Inflammatory macrophage treated with lipopolysaccharide for 4 hours (primary cell): ENCODE measurements around the gene TRMT1.
A peak's percentile ranks its signal among the peaks of the same experiment; 100 is the strongest.

Source experiments
- DNase-seq: peaks from one replicate; pipeline ENCODE4 v3.0.0-alpha.2; 2020

TRMT1 gene

DNA sequence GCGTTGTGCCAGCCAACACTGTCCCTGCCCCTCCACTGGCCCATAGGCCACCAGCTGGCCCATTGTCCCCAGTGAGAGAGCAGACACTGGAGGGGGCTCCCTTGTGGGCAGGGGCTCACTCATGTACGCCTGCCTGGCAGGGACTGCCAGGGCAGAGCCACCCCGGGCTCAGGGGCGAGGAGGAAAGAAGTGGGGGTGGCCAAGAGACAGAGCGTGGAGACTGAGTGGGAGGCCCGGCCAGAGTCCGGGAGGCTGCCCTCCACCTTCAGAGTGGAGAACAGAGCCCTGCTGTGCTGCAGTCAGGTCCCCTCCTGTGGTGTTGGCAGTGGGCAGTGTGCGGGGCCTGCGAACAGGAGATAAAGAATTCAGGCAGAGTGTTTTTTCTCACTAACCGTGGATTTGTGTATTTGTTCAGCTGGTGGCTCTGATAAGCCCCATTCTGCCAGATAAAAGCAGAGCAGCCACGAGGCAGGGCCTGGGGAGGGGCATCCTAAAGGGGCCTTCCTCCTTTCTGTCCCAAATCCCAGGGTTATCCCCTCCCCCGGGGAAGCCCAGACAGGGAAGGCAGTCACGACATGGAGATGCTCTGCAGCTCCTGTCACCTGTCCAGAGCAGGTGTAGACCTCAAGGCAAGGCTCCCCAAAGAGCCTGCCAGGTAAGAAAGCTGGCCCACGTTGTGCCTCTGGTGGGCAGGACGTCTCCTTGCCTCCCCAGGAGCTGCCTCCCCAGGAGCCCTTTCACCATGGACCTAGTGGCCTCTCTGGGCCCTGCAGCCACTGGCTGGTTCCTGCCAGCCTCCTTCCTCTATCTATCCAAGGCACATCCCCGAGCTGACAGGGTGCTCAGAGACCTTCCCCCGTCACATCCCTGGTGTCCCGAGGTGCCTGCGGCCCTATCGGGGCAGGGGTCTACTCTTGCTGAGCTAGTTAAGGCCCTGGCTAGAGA lies 46.9 kb downstream of the TRMT1 start:
- no peak for DNase-seq

DNA sequence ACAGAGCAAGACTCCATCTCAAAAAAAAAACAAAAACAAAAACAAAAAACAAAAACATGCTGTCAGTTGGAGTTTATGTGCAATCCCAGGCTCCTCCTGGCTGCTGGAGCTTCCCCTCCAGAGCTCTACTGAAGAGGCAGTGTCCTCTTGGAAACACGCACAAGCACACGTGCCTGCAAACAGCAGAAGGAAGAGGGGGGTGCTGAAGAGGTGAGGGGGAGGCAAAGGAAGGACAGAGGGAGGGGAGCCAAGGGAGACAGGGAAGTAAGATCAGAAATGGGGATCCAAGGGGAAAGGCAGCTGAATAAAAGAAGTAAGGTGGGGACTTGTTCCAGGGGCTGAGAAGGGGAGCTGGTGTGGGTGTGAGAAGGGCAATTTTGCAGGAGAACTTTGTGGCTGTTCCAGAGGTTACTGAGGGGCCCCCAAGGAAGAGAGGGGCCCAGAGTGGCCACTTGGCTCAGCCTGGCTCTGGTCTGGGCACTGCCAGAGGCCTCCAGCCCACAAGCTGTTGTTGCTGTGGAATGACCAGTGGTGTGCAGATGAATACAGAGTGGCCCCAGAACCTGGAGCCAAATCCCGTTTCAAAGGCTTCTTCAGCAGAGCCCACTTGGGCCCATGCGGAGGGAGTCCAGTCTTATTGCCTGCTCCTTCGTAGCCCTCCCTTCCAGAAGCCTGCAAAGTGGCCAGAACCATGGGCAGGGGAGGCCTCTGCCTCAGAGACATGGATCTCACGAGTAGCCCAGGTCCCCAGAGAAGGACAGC lies 48.3 kb downstream of the TRMT1 start:
- DNase-seq: no peak

DNA sequence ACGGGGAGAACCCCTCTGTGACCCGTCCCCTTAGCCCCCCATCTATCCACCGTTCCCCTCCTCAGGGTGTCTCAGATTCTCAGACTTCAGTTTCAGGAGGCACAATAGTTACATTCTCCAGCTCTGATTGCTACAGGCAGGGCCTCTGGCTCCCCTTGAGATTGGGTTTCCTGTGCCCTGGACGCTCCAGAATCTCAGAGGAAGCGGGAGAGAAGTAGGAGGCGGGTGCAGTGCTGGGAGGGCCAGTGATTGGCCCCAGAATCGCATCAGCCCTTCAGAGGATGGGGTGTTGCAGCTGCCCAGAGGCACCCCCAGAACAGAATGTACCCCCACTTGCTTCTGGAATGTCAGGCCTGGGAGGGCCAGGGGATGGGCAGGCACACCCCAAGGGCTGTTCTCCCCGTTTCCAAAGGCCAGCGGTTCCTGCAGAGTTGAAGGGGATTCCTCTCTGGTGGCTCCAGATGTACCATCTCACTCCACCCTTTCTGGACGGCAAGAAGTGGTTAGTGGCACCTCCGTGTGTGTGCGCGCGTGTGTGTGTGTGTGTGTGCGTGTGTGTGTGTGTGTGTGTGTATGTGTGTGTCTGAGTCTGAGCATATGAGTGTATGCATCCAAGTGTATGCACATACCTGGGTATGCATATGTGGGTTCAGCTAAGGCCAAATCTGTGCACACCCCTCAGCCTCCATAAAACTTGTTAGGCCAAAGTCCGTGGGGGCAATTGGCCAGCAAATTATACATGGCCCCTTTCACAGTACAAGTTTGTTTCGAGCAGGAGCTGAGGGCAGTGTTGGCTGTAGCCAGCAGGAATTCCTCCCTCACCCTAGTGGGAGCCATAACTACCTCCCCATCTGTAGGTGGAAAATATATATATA lies 49.4 kb downstream of the TRMT1 start:
- DNase-seq: no peak

DNA sequence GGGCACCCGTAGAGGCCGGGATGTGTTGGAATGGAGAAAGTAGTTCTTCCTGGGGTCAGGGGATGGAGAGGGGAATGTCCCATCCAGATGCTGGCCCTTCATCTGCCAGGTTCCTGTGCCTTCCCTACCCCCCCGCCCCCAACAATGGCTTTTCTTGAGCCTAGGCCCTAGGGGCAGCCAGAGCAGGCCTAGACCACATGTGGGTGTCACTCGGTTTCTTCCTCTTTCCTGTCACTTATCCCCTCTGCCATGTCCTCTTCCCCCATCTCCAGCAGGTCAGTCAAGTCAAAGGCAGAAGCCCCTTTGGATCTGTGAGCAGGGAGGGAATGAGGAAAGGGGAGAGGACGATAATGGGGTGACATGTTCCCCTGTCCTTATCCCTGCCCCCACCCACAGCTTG lies 50.3 kb downstream of the TRMT1 start:
- DNase-seq: peak; percentile 15

DNA sequence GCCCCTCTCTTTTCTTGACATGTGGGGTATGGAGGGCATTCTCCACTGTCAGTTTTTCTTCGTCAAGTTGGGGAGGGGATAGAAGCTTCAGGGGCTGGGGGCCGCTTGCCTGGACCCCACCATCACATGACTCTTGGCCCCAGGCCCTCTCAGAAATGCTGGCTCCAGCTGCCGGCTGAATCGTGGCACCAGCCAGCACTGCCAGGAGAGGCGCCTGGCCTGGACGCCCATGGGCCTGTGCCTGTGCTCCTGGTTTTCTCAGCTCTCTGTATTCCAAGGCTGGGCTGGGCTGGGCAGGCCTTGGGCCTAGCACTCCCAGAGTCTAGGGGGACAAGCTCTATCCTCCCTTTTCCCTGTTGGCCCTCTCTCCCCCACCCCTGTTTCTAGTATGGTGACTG lies 52.4 kb downstream of the TRMT1 start:
- DNase-seq: no peak

DNA sequence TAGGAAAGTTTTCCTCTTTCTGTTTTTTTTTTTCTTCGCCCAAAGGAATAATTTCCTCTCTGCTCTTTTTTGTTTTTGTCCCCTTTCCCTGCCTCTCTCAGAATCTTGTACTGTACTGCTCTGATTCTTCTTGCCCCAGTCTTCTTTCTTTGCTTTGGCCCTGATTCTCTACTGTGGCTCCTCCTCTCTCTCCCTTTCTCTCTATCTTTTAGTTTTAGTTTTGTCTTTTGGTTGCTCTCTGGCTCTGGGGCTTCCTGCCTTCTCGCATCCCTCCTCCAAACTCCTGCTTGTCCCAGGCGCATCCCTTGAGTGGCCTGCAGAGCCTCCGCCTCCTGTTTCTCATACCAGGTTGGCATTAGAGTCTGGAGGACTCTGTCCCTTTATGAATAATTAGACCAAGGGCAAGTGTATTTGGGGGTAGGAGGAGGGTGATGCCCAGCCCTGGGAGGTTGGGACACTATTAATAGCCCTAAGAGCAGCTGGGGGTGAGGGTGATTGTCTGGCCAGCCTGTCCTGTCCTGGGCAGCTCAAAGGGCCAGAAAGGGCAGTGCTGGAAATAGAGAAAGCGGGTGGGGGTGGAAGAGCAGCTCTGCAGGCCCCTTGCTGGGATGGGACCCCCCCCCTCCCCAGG lies 53.0 kb downstream of the TRMT1 start:
- no peak for DNase-seq

DNA sequence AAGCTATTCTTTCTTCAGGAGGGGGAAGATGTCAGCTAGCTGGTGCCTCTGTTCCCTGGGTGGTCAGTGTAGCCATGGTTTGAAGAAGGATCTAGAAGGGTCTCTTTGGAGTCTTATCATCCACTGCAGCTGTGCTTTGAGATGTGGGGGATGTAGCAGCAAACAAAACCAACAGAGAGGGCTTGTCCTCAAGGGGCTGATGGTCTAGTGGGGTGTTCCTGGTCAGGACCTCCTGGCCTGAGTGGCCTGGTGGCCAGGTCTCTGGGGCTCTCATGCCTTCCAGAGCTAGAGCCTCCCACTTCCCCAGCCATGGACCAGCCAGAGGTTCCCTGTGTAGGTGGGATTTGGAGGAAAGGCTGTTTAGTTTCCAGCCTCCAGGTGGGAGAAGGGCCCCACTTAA lies 54.2 kb downstream of the TRMT1 start:
- DNase-seq: no peak

DNA sequence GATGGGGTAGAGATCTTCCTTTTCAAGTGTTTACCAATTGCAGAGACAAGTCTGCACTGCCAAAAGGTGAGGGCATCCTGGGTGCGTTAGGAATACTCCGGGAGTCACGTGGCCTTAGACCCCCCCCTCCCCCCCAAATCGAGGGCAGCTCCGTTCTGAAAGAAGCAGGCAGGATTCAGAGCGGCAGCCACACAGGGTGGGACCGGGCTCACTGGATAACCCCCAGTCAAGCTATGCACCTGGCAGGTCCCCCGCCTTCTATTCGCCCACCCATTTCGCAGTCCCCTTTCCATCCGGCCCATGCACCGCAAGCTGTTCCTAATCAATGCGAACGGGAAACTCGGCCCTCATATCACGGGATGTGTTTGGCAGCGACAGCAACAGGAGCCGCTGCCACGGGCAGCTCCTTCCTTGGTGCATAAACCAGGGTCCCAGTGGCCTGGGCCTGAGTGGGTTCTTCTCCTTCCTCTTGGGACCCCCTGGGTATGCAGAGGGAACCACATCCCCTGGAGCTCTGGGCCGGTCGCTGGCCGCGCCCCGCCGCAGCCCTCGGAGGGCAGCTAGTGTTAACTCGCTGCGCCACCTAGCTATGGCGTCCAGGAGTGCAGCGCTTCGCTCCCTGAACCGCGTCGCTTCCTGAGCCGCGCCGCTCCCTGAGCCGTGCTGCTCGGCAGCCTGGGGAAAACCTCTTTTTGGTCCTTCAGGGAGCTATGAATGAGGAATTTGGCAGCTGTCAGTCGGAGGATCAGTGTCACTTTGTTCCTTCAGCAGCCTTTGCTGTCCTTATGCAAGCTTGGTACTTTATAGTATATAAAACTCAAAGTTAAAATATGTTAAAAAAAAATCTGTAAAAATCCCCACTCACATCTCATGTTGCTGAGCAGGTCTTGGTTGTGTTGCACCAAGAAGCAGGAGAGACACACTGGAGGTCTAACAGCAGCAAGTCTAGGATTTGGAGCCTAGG lies 55.3 kb downstream of the TRMT1 start:
- peak; percentile 72 for DNase-seq

DNA sequence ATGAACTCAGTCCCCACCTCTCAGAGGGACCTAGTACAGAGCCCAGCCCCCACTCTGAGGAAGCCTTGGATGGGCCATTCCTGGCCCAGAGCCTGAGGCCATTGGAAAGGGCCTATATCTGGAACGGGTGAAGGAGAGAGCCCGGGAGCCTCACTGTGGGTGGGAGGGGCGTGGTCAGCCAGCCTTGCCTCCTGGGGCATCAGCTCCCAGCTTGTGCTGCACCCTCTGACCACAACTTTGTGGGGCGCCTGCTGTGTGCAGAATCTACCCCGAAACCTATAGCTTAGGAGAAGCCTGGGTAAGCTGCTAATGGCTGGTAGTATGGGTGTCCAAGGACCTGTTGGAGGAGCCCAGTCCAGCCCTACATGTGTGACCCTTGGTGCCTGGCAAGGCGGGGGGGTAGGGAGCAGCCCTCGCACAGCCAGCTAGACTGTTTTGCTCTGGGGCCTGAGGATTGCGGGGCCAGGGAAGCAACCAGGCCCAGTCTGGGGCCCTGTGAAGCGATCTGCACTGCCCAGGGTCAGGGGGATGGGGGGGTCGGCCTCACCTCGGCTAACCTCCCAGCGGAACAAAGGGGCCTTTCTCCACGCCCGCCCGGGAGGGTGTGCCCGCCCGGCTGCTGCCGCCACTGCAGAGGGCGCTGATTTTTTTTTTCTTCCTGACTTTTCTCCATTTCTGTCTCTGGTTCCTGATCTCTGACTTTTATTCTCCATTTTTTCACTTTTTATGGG lies 56.1 kb downstream of the TRMT1 start:
- no peak for DNase-seq

DNA sequence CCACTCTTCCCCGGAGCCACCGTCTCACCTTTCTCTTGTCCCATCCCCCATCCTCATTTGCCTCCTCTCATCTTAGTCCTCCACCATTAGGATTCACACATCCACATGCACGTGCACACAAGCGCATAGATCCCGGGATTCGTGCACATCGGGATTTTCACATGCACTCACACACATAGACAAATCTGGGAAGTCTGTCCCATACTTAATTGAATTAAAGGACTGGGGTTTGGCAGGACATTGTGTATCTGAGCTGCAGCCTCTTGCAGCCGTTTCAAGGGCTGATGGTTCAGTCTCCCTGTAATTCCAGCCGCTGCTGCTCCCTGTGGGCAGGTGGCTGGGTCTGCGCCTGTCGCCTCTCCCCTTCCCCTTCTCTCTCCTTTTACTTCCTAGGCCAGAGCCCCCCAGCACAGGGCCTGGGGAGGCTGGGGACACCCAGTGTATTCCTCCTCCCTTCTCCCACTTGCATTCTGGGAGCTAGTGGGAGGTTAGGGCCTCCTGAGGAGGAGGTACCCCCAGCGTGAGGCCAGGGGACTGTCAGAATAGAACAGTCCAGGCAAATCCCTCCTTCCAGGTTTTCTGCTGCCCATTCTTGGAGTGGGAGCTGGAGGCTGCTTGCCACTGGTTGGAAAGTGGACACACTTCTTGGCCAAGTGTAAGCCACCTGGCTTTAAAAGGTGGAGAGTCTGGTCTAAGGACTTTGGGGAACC lies 57.4 kb downstream of the TRMT1 start:
- no peak for DNase-seq

DNA sequence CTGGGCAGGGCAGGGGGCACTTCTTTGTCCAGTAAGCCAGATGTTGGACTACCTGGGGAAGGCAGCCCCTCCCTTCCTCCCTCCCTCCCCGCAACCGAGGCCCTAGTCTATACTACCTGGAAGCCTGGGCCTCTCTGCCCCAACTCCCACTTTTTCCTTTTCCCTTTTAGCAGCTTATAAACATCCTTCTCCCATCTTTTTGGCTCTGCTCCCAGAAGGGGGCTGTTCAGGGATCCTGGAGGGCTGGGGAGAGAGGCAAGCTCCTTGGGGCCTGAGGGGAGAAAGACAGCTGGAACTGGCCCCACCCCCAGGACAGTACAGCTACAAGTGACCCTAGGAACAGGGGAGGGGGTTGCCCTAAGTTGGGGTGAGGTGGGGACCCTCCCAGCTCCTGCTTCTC lies 58.8 kb downstream of the TRMT1 start:
- DNase-seq: no peak

DNA sequence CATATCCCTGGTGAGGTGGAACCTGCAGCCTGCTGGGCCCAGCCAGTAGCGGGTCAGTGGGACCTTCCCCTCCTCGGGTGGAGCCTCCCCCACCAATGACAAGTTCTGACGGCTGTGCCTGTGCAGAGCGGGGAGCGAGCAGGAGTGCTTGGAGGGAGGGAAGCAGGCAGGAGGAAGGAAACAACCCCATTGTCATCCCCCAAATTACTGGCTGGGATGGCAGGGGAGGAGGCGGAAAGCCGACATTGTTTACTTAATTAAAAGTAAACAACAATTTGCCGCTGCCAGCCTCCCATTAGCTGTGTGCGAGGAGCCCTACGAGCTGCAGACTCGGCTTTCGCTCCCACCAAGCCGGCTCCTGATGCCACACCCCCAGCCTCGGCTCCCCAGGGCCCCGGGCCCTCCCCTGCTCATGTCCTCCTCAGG lies 59.4 kb downstream of the TRMT1 start:
- no peak for DNase-seq

DNA sequence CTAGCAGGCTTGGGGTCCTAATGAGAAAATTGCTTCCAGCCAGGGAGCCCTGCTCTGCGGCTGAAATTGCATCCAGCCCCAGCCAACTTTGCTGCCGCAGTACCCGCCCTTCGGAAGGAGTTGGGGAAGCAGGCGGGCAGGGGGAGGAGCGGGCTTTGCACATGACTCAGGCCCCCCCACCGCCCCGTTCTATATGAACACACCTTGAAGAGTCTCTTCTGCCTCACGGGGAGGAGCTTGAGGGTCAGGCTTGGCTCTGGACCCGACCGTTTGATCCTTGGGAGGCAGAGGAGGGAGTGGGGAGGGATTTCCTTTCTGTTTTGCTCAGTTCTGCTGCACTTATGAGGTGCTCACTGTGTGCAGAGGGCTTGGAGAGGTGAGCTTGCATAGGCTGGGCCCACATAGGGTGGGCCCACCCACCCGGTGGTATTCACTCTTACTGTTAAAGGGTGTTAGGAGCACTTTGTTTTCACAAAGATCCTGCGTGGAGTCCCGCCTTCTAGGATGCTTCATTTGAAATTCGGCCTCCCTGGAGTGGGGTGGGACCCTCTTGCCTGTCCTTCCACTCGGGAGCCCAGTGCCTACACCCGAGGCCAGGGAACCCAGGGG lies 60.4 kb downstream of the TRMT1 start:
- DNase-seq: no peak

DNA sequence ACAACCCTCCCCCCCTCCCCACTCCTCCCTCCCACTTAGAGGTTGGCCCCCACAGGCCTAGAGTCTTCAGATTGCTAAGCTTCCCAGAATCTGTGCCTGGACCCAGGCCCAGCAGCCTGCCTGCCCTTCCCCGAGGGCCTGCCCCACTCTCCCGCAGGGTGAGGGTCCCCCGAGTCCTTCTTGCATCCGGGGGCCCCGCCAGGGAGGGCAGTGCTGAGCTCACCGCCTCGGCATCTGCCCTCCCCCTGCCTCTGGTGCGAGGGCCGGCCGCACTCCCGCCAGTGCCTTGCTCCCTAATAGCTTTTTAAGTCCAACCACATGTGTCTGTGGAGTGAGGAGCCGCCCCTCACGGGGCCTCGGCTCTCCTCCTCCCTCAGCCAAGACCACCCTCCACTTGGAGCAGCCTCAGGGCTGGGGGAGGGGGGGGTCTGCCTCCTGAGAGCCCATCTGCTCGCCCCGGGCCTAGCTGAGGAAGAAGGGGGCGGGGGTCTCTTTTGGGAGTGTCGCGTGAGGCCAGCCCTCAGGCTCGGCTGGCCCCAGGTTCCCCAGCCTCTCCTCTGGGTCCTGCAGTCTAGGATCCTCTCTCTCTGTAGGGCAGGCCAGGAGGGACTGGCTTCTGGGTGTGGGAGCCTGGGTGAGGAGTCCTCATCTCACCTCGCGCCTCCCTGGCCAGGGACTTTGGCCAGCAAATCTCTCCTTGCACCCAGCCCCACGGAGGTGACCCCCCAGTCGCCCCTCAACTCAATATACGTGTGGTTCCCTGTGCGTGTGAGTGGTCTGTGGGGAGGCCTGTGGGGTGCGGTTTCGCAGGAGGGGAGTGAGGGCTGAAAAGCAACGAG lies 61.1 kb downstream of the TRMT1 start:
- DNase-seq: no peak
